ENCODE measurements around the gene KIF1A. TPM values are rescaled to one million over a fixed set of nuclear protein-coding genes. Genes with fewer than 3 reads are reported as not detected.
"Not testable (repeated sequence)": the region's sequence is repeated elsewhere in the genome, so short reads cannot be mapped to it uniquely, and the experiment has no call there.

Gene KIF1A
- total RNA-seq, 1 donor from 2014 or later = 10.2 TPM

GRCh38 chr2:240700616-240701015 is 119.4 kb downstream of the KIF1A start:
- intact Hi-C loops (cut with DNase I) = loop anchor here (10.0 kb wide), 1 partner anchor 186 kb away; no protein-coding TSS in a partner anchor
- peak; percentile 36 for DNase-seq (ENCODE audit: low spot score)

- DNase-seq (ENCODE audit: low spot score) = peak; percentile 31
- intact Hi-C loops (cut with DNase I) = loop anchor here (10.0 kb wide), 1 partner anchor 185 kb away; no protein-coding TSS in a partner anchor
These were observed 120.2 kb downstream of the KIF1A start for GRCh38 chr2:240699835-240700234.

GRCh38 chr2:240698852-240699561 is 121.0 kb downstream of the KIF1A start:
- intact Hi-C loops (cut with DNase I) = not testable (repeated sequence)
- DNase-seq (ENCODE audit: low spot score) = peak; percentile 46

DNA sequence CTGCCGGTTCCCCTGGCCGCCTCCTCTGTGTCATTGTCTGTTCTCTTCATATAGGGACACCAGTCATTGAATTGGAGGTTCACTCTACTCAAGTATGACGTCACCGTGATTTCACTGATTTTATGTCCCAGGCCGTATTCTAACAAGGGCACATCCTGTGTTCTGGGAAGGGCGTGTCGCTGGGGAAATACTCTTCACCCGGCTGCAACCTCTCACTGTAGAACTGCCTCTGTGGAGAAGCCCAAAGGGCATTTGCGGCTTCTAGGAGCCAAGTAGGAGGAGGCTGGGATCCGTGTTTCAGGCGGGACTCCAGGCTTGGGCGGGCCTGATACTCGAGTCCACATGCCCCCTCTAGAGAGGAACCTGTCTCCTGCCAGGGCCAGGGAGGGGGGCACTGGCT is 123.5 kb downstream of the KIF1A start:
- intact Hi-C loops (cut with DNase I); DNase-seq (ENCODE audit: low spot score): not testable (repeated sequence)

DNA sequence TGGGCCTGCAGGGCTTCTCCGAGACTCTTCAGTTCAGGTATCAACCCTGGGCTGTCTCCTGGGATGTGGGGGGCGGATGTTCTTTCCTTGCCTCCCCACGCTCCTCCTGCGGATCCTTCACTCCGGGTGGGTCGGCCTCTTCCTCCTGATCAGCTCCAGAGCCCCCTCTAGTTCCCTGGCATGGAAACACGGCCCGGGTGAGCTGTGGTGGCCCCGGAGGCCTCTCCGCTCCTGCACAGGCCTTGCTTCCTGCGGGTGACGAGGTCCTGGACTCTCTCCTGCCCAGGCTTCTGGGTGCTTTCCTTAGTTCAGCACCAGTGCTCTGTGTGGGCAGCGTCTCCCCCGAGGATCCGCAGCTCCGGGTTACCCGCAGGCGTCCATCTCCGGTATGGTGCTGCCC is 124.4 kb downstream of the KIF1A start:
- intact Hi-C loops (cut with DNase I); DNase-seq (ENCODE audit: low spot score): not testable (repeated sequence)

DNA sequence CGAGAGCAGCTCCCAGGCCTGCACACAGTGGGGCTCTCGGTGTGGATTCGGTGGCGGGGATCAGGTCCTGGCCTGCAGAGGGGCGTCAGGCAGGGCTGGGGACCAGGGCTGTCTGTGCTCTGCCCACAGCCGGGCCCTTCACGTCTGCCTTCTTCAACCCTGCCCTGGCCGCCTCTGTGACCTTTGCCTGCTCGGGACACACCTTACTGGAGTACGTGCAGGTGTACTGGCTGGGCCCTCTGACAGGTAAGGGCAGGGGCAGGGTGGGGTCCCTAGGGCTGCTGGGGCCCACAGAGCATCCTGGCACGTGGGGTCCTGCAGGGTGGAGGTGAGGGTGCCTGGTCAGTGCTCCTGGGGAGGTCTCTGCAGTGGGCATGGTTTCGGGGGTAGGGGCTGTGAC is 125.7 kb downstream of the KIF1A start:
- DNase-seq (ENCODE audit: low spot score); intact Hi-C loops (cut with DNase I): not testable (repeated sequence)

- DNase-seq (ENCODE audit: low spot score); intact Hi-C loops (cut with DNase I): not testable (repeated sequence)
These were observed 127.1 kb downstream of the KIF1A start for GRCh38 chr2:240692583-240693561.

GRCh38 chr2:240691631-240692420 is 128.2 kb downstream of the KIF1A start, which contains the start of gene AQP12A:
Gene AQP12A (plus strand): TSS chr2:240691866. CDS start chr2:240691914, 48 bp downstream.
- DNase-seq (ENCODE audit: low spot score); intact Hi-C loops (cut with DNase I): not testable (repeated sequence)

DNA sequence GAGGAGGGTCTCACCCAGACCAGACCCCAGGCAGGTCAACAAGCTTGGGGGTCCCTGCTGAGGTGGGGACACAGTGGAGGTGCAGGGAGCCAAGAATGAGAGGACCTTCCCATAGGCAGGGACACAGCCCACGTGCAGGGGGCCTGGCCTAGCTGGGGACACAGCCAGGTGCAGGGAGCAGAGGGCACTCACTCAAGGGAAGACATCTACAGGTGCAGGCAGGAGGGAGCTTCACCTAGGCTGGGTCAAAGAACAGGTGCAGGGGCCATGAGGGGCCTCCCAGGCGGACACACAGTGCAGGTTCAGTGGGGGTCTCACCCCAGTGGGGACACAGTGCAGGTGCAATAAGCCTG is 129.0 kb downstream of the KIF1A start:
- DNase-seq (ENCODE audit: low spot score); intact Hi-C loops (cut with DNase I): not testable (repeated sequence)

DNA sequence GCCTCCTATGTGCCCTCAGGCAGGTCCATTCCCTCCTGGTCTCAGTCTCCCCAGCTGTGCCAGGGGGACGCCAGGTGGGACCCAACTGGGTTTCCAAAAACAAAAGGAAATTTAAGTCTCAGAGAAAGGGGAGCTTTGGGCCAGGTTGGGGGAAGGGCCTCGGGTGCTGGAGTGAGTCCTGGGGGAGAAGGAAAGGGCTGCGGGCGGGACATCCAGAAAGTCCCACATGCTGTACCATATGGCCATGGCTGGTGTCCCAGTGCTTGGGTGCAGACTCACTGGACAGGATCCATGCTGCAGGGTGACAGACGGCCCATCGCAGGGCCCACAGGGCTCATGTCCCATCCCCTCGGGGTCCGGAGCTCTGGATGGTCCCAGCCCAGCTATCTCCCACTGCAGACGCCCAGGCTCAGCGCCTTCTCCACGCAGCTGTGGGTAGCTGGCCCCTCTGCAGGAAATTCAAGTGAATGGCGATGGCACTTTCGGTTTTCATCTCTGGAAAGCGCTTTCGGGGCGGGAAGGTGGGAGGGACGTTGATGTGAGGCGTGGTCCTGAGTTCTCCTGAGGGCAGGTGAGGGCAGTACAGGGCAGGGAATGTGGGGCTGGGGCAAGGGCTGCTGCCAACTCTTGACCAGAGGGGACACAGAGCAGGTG is 129.5 kb downstream of the KIF1A start:
- DNase-seq (ENCODE audit: low spot score); intact Hi-C loops (cut with DNase I): not testable (repeated sequence)

- no peak for DNase-seq (ENCODE audit: low spot score)
- intact Hi-C loops (cut with DNase I) = no loop called here
These were observed 130.0 kb downstream of the KIF1A start for GRCh38 chr2:240689975-240690374.

DNA sequence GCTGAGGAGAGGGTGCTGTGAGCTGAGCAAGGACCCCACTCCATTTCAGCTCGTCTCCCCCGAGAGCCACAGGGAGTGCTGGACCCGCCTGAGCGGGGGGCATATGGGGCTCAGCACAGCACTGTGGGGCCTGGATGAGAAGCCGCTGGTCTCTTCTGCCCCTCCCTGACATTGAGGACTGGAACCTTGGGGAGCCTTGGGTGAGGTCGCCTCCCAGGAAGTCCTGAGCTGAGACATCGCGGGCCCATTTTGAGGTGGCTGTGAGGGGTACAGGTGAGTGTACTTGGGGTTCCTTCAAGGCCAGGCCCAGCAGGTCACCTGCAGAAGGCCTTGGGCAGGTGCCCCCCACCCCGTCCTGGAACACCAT is 131.5 kb downstream of the KIF1A start:
- DNase-seq (ENCODE audit: low spot score) = no peak
- intact Hi-C loops (cut with DNase I) = no loop called here

DNA sequence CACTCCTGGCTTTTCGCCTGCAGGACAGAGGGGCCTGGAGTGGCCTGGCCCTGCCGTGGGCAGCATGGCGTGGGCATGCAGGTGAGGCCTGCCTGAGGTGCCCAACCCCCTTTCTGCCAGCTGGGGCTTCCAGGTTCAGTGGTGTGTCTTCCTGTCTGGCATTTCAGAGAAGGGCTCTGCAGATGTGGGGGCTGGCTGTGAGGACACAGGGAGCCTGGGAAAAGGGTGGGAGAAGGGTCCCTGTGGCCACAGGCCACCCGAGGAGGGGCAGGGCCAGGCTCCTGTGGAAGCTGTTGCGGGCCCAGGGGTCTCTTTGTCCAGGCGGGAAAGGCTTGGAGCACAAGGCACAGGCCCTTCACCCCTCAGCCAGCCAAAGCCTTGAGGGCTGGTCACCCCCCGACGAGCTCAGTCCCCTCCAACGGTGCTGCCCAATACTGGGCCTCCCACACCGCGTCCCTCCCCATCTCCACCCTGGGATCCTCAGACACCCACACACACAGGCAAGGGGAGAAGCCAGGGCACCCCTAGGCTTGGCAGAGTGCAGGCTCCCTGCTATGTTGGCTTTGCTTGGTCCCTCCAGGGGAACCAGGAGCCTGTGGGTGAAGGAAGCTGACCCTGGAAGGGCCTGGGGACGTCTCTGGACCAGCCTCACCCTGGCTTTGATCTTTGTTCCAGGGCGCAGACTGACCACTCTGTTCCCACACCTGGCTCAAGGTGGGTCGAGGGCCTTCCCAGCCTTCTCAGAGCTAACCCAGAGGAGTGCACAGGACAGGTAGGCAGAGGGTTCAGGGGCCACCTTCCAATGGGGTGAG is 132.1 kb downstream of the KIF1A start:
- intact Hi-C loops (cut with DNase I) = no loop called here
- DNase-seq (ENCODE audit: low spot score) = no peak

- no peak for DNase-seq (ENCODE audit: low spot score)
- intact Hi-C loops (cut with DNase I) = no loop called here
These were observed 132.8 kb downstream of the KIF1A start for GRCh38 chr2:240687045-240687740.

- intact Hi-C loops (cut with DNase I) = no loop called here
- DNase-seq (ENCODE audit: low spot score) = no peak
These were observed 133.6 kb downstream of the KIF1A start for GRCh38 chr2:240686460-240686859.

DNA sequence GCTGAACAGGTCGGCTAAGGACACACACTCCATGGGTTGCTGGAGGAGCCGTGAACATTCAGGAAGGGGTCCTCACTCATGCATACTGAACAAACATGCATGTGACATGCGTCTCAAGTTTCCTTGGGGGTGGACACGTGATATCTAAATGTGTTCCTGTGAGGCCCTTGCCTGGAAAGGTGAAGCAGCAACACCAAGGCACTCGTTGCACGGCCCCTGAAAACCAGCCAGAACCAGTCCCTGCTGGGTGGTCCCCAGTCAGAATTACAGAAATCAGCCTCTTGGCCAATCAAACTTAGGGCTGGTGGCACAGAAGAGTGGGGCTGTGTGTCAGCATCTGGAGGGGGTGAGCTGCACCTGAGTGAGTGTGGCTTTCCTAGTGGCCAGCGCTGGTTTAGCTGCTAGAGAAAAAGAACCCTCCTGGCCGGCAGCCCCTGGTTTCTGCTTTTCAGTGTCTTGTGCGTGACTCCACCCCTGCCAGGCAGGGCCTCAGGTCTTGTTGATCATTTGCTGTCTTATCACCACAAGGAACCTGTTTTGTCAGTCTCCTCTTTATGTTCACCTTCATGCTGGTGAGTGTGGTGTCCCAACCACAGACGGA is 134.1 kb downstream of the KIF1A start:
- DNase-seq (ENCODE audit: low spot score) = no peak
- intact Hi-C loops (cut with DNase I) = no loop called here

GRCh38 chr2:240683980-240684728 is 135.9 kb downstream of the KIF1A start:
- DNase-seq (ENCODE audit: low spot score); intact Hi-C loops (cut with DNase I): not testable (repeated sequence)

Data from cardiac septum (tissue), 1 donor.